KBM-7 (cell line): ENCODE data around the gene COA5.

Source experiments
- DNase-seq: peaks from one replicate; pipeline ENCODE4 v3.0.0-alpha.2; 2015
- in situ Hi-C: fragments of 300-500 bp; cut with MboI; formaldehyde crosslinking; loops from 2 replicates; pipeline ENCODE4 v1.14.3; 2020; ENCODE audit warnings: low sequenced_read_pairs, low pct_unique_long_range_greater_than_20kb, mixed read lengths

Gene COA5

DNA sequence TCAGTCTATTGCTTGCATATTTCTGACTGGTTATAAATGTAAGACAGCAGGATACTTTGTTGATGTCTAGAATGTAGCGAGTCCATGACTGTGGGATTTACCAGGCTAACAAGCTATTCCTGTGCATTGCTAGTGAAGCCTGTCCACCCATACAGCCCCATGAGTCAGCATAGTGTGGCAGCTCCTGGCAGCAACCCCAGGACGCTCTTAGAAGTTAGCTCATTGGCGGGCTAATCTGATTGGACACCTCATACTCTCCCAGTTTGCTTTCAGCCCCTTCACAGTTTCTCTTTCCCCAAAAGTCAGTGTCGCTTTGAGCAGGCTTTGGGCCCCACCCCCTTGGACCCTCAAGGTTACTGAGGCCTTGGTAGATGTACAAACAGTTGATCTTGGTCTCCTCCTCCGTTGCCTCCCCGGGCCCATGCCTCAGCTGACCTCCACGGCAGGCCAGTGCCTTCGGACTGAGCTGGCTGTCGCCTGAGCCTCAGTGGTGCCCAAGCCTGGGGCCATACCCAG lies 48.0 kb downstream of the COA5 start:
- DNase-seq = no peak
- in situ Hi-C loops = no loop called here

GRCh38 chr2:98559581-98559980 lies 48.7 kb downstream of the COA5 start:
- in situ Hi-C loops = no loop called here
- no peak for DNase-seq

- in situ Hi-C loops = no loop called here
- DNase-seq = no peak
Observed at GRCh38 chr2:98558852-98559530, 49.3 kb downstream of the COA5 start.

GRCh38 chr2:98556344-98557033 lies 51.8 kb downstream of the COA5 start:
- DNase-seq = peak; percentile 8
- in situ Hi-C loops = no loop called here

GRCh38 chr2:98555696-98556095 lies 52.6 kb downstream of the COA5 start:
- DNase-seq = no peak
- in situ Hi-C loops = no loop called here

DNA sequence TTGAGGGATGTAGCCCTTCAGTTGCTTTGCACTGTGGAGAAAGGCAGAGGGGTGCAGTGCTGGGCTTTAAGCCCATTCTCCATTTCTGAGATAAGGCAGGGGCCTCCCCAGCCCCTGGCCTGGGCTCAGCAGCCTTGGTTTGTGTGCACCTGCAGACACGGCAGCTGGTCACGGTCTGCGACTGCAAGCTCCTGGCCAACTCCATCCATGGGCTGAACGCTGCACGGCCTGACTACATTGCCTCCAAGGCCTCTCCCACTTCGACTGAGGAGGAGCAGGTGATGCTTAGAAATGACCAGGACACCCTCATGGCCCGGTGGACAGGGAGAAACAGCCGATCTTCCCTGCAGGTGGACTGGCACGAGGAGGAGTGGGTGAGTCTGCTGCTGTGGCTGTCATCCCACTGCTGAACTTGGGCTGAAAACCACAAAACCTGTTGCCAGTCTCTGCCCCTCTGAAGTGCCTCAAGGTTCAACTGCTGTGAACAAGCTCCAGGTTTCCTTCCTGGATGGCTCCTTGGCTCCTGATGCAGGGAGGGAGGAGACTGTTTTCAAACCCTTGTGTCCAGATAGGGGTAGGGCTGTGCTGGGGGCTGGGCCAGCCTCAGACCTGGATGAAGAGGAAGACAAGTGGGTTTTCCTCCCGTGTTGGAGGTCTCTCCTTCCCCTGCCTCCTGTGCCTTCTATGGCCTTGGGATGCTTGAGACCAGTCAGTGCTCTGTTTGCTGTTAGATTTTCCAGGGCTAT lies 54.0 kb downstream of the COA5 start:
- in situ Hi-C loops = no loop called here
- no peak for DNase-seq

- no peak for DNase-seq
- in situ Hi-C loops = no loop called here
Observed at GRCh38 chr2:98552499-98553179, 55.7 kb downstream of the COA5 start.

DNA sequence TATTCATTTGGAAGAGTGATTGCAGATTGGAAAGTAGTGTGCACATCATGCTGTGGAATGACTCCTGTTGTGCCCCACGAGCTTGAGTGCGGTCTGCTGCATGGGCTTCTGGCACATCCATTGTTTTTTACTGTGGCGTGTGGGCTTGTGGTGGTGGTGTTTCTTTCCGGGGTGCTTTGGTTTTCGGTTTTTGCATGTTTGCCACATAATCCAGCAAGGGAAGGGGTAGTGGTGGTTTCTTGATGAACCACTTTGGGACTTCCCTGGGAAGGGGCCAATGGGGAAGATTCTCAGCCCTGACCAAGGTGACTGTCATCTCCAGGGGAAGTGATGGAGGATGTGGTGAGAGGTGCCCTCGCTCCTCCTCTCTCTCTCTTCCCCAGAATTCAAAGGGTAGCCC lies 57.0 kb downstream of the COA5 start:
- in situ Hi-C loops = no loop called here
- no peak for DNase-seq

DNA sequence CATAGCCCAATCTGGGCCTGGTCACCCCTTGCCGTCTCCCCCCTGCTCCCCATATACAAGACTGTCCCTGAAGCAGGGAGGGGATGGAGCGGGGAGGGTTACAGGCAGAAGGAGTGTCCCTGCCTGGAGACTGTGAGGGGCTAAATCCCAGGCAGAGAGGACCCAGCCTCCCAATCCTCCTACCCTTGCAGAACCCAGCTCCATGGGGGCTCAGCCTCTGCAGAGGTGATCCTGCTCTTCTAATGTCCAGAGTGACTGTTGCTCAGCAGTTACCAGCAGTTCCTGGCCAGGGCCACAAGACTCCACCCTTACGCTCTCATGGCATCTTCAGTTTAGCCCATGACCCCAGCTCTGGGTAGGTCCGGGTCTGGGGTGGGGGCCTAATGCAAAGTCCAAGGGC lies 58.1 kb downstream of the COA5 start:
- in situ Hi-C loops = no loop called here
- no peak for DNase-seq
